GM23338 (cell line): Measurements from ENCODE around the gene GPC5. TPM values are rescaled to one million over a fixed set of nuclear protein-coding genes. Genes with fewer than 3 reads are reported as not detected.

Experiments used
- ATAC-seq: fragments of 200-7000 bp; cut with Tn5 transposase; 3 replicates; pipeline ENCODE4 v1.9.1; 2020
- DNase-seq: peaks from one replicate; pipeline ENCODE4 v3.0.0-alpha.2; 2015; ENCODE audit warnings: low spot score
- H2AFZ ChIP-seq: fragments of 200-600 bp; sonication (generic); 2 replicates; pipeline ENCODE4 v1.8.0; 2016; ENCODE audit warnings: antibody characterized with exemption, mild to moderate bottlenecking, moderate library complexity
- H3F3A ChIP-seq: fragments of 200-600 bp; sonication (generic); replicated peaks from 2 replicates; pipeline ENCODE4 v1.8.0; 2017; ENCODE audit warnings: antibody characterized with exemption, mixed run types, low read depth
- H3K27ac ChIP-seq: fragments of 200-600 bp; sonication (generic); 2 replicates; pipeline ENCODE4 v1.6.1; 2016; ENCODE audit warnings: low read depth
- H3K27me3 ChIP-seq: fragments of 200-600 bp; sonication (generic); 2 replicates; pipeline ENCODE4 v1.8.0; 2016; ENCODE audit warnings: mild to moderate bottlenecking, mixed run types, moderate library complexity; ENCODE audit not compliant: insufficient read depth
- H3K36me3 ChIP-seq: fragments of 200-600 bp; sonication (generic); 2 replicates; pipeline ENCODE4 v1.8.0; 2016; ENCODE audit warnings: mild to moderate bottlenecking; ENCODE audit not compliant: insufficient read depth
- H3K4me1 ChIP-seq: fragments of 200-600 bp; sonication (generic); 2 replicates; pipeline ENCODE4 v1.8.0; 2016; ENCODE audit warnings: mild to moderate bottlenecking, moderate library complexity; ENCODE audit not compliant: insufficient read depth
- H3K4me2 ChIP-seq: fragments of 200-600 bp; sonication (generic); 2 replicates; pipeline ENCODE4 v1.7.1; 2017; ENCODE audit warnings: mixed run types
- H3K4me3 ChIP-seq: fragments of 200-600 bp; sonication (generic); 2 replicates; pipeline ENCODE4 v1.6.1; 2016; ENCODE audit warnings: mixed run types
- H3K79me2 ChIP-seq: fragments of 200-600 bp; sonication (generic); replicated peaks from 2 replicates; pipeline ENCODE4 v1.8.0; 2017; ENCODE audit warnings: mild to moderate bottlenecking; ENCODE audit not compliant: insufficient read depth
- H3K9me2 ChIP-seq: fragments of 200-600 bp; sonication (generic); 2 replicates; pipeline ENCODE4 v1.8.0; 2017; ENCODE audit not compliant: insufficient read depth
- H4K20me1 ChIP-seq: fragments of 200-600 bp; sonication (generic); replicated peaks from 2 replicates; pipeline ENCODE4 v1.8.0; 2017; ENCODE audit warnings: mild to moderate bottlenecking; ENCODE audit not compliant: insufficient read depth
- H3K27ac Mint-ChIP-seq: 2 replicates; pipeline ENCODE4 v1.8.0; 2020; ENCODE audit warnings: inconsistent platforms, mild to moderate bottlenecking, moderate library complexity, mixed read lengths
- H3K27me3 Mint-ChIP-seq: 3 replicates; pipeline ENCODE4 v1.8.0; 2022; ENCODE audit warnings: low read depth, mild to moderate bottlenecking, moderate library complexity, mixed read lengths, inconsistent platforms; ENCODE audit not compliant: insufficient read depth, poor library complexity
- H3K36me3 Mint-ChIP-seq: 3 replicates; pipeline ENCODE4 v1.8.0; 2021; ENCODE audit warnings: low read depth, mild to moderate bottlenecking, inconsistent platforms, moderate library complexity, mixed read lengths
- H3K4me1 Mint-ChIP-seq: 3 replicates; pipeline ENCODE4 v1.8.0; 2020; ENCODE audit warnings: mild to moderate bottlenecking, inconsistent platforms, mixed read lengths
- H3K4me3 Mint-ChIP-seq: 3 replicates; pipeline ENCODE4 v1.8.0; 2021; ENCODE audit warnings: moderate library complexity, mild to moderate bottlenecking, inconsistent platforms, mixed read lengths
- H3K9me3 Mint-ChIP-seq: 3 replicates; pipeline ENCODE4 v1.8.0; 2020; ENCODE audit warnings: moderate library complexity, mild to moderate bottlenecking, inconsistent platforms, mixed read lengths
- CREB1 ChIP-seq: fragments of 250-450 bp; sonication (Bioruptor Pico); IDR thresholded peaks from 2 replicates; pipeline ENCODE4 v1.5.0; 2020; ENCODE audit warnings: low read depth, mild to moderate bottlenecking, moderate library complexity
- EZH2 ChIP-seq: fragments of 200-600 bp; sonication (generic); IDR thresholded peaks from one replicate; pipeline ENCODE4 v1.8.0; 2017; ENCODE audit warnings: antibody characterized with exemption, mild to moderate bottlenecking, low read depth; ENCODE audit not compliant: unreplicated experiment
- EZH2phosphoT487 ChIP-seq: fragments of 200-600 bp; sonication (generic); IDR thresholded peaks from one replicate; pipeline ENCODE4 v1.8.1; 2018; ENCODE audit warnings: antibody characterized with exemption; ENCODE audit not compliant: unreplicated experiment
- JUNB ChIP-seq: IDR thresholded peaks from one replicate; pipeline ENCODE4 v1.6.1; 2016; ENCODE audit warnings: antibody characterized with exemption; ENCODE audit not compliant: unreplicated experiment
- NANOG ChIP-seq: IDR thresholded peaks from 2 replicates; pipeline ENCODE4 v1.6.1; 2016; ENCODE audit warnings: antibody characterized with exemption, borderline replicate concordance
- POLR2AphosphoS5 ChIP-seq: IDR thresholded peaks from 2 replicates; pipeline ENCODE4 v1.6.1; 2016; ENCODE audit warnings: antibody characterized with exemption, low read depth
- REST ChIP-seq: IDR thresholded peaks from one replicate; pipeline ENCODE4 v1.6.1; 2018; ENCODE audit warnings: antibody characterized with exemption; ENCODE audit not compliant: unreplicated experiment
- STAT1 ChIP-seq: IDR thresholded peaks from one replicate; pipeline ENCODE4 v1.6.1; 2016; ENCODE audit warnings: antibody characterized with exemption; ENCODE audit not compliant: unreplicated experiment
- ZNF114 ChIP-seq: fragments of 250-450 bp; sonication (Bioruptor Pico); IDR thresholded peaks from 2 replicates; pipeline ENCODE4 v1.5.0; 2020; ENCODE audit warnings: mild to moderate bottlenecking, moderate library complexity
- ZNF331 ChIP-seq: fragments of 250-450 bp; sonication (Bioruptor Pico); IDR thresholded peaks from 2 replicates; pipeline ENCODE4 v1.5.0; 2020; ENCODE audit warnings: low read depth, mild to moderate bottlenecking, moderate library complexity
- ZNF462 ChIP-seq: fragments of 250-450 bp; sonication (Bioruptor Pico); IDR thresholded peaks from 2 replicates; pipeline ENCODE4 v1.5.0; 2020; ENCODE audit warnings: mild to moderate bottlenecking, moderate library complexity
- polyA plus RNA-seq: library from polyadenylated mRNA; unstranded; fragments of >200 nt; fragmentation: Nextera tagmentation; extraction: Ambion mirVana; gene quantifications from 2 replicates; pipeline ENCODE4 v1.2.1, GENCODE V29; 2016
- total RNA-seq: library from RNA; depleted of rRNA; stranded (reverse); fragments of >200 nt; shearing (Covaris generic); gene quantifications from 2 replicates; pipeline ENCODE4 v1.2.3, GENCODE V29; 2014
- TF ChIP-seq, protein P1 (sequence below): IDR thresholded peaks from 2 replicates; pipeline ENCODE4 v1.6.1; 2016; ENCODE audit warnings: antibody characterized with exemption
- TF ChIP-seq, protein P2 (sequence below), 2 experiments: fragments of 200-600 bp in 1 of 2; sonication (generic) in 1 of 2; conservative IDR thresholded peaks; 2 replicates each; pipeline versions ENCODE4 v1.5.1 to v1.6.1; 2016 to 2017; ENCODE audit warnings: antibody characterized with exemption in 2 of 2, low read depth in 2 of 2, mild to moderate bottlenecking in 2 of 2, moderate library complexity in 1 of 2

GPC5 gene
- total and polyA plus RNA-seq, 2 experiments from 2014 or later, result 0.95 to 1.1 TPM

DNA sequence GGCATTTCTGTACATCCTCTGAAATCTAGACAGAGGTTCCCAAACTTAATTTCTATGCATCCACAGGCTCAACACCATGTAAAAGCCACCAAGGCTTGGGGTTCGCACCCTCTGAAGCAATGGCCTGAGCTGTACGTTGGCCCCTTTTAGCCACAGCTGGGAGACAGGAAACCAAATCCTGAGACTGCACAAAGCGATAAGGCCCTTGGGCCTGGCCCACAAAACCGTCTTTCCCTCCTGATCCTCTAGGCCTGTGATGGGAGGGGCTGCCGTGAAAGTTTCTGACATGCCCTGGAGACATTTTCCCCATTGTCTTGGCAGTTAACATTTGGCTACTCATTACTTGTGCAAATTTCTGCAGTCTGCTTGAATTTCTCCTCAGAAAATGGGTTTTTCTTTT is 766.4 kb downstream of the GPC5 start:
- peaks cover 2% of the 10 kb centered on the region; the same call in 1 of the 2 replicates for H3K9me2 ChIP-seq
- no peaks in the 10 kb centered on the region for H4K20me1 ChIP-seq
- 0 out of 2 replicates have a peak overlapping the region, but pooled peaks have one; percentile 32 for H2AFZ ChIP-seq
- H3K27ac ChIP-seq, result no peak overlapping the region
- no peaks in the 10 kb centered on the region for H3K27me3 ChIP-seq
- no peaks in the 10 kb centered on the region for H3K9me3 Mint-ChIP-seq
- no peaks in the 10 kb centered on the region for H3K4me1 Mint-ChIP-seq
- no peak overlapping the region for H3K4me3 Mint-ChIP-seq
- no peaks in the 10 kb centered on the region for H3K27me3 Mint-ChIP-seq
- no peaks in the 10 kb centered on the region for H3K36me3 Mint-ChIP-seq
- H3K4me1 ChIP-seq, result no peaks in the 10 kb centered on the region
- DNase-seq, result peak; percentile 43
- H3K27ac Mint-ChIP-seq, result no peak overlapping the region
- no peak overlapping the region for H3K4me3 ChIP-seq
- TF ChIP-seq CREB1 (CRISPR knock-in tag) (no peak), NANOG (no peak), REST (no peak), ZNF462 (no peak), EZH2phosphoT487 (no peak), ZNF331 (CRISPR knock-in tag) (no peak), ZNF114 (CRISPR knock-in tag) (no peak), EZH2 (no peak), JUNB (no peak), POLR2AphosphoS5 (no peak), STAT1 (no peak)
- TF ChIP-seq, protein P1, sequence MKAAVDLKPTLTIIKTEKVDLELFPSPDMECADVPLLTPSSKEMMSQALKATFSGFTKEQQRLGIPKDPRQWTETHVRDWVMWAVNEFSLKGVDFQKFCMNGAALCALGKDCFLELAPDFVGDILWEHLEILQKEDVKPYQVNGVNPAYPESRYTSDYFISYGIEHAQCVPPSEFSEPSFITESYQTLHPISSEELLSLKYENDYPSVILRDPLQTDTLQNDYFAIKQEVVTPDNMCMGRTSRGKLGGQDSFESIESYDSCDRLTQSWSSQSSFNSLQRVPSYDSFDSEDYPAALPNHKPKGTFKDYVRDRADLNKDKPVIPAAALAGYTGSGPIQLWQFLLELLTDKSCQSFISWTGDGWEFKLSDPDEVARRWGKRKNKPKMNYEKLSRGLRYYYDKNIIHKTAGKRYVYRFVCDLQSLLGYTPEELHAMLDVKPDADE, result no peak
- TF ChIP-seq, protein P2, sequence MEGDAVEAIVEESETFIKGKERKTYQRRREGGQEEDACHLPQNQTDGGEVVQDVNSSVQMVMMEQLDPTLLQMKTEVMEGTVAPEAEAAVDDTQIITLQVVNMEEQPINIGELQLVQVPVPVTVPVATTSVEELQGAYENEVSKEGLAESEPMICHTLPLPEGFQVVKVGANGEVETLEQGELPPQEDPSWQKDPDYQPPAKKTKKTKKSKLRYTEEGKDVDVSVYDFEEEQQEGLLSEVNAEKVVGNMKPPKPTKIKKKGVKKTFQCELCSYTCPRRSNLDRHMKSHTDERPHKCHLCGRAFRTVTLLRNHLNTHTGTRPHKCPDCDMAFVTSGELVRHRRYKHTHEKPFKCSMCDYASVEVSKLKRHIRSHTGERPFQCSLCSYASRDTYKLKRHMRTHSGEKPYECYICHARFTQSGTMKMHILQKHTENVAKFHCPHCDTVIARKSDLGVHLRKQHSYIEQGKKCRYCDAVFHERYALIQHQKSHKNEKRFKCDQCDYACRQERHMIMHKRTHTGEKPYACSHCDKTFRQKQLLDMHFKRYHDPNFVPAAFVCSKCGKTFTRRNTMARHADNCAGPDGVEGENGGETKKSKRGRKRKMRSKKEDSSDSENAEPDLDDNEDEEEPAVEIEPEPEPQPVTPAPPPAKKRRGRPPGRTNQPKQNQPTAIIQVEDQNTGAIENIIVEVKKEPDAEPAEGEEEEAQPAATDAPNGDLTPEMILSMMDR (conservative IDR thresholded peaks at IDR 0.05; ENCODE audit: low read depth in 2 of 2), result no peak
- ATAC-seq, result no peak
- H3K36me3 ChIP-seq, result no peaks in the 10 kb centered on the region
- H3K4me2 ChIP-seq, result no peak overlapping the region
- no peaks in the 10 kb centered on the region for H3F3A ChIP-seq
- H3K79me2 ChIP-seq, result no peaks in the 10 kb centered on the region
